HG03442 (cell line): ENCODE data around the gene UBXN7.
"Not testable (repeated sequence)": the region's sequence is repeated elsewhere in the genome, so short reads cannot be mapped to it uniquely, and the experiment has no call there.

ENCODE experiments used
- ATAC-seq: cut with Tn5 transposase; IDR thresholded peaks from one replicate; pipeline ENCODE4 v1.9.1; 2021; ENCODE audit warnings: mild to moderate bottlenecking, moderate library complexity; ENCODE audit not compliant: unreplicated experiment

UBXN7 gene

DNA sequence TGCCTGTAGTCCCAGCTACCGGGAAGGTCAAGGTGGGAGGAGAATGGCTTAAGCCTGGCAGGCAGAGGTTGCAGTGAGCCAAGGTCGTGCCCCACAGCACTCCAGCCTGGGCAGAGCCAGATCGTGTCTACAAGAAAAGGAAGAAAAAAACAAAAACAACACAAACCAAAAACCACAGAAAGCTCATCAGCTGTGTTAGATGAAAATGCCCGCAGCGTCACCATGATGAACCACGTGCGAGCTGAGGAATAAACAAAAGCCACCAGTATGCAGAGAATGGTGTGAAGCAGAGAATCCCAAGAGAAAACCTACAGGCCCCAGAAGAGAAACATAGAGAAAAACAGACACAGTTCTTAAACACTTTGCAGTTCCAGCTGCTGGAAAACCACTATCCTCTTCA is 74.3 kb downstream of the UBXN7 start:
- no peak for ATAC-seq

DNA sequence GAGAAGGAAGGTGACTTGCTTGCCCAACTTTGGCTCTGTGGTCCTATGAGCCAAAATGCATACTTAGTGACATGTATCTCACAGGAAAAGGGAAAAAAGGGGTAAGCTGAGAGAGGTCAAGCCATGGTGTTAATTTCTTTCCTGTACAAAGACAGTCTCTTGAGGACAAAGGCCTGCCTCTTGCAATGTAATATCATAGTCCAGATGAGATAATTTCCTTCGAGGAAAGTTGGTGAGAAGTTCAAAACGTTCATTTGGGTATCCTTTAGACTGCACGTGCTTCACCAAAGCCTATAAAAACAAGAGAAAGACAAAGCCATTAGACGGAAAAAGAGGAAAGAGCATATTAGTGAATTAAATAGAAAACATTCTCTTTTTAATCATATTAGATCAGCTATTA is 75.7 kb downstream of the UBXN7 start:
- ATAC-seq: no peak

DNA sequence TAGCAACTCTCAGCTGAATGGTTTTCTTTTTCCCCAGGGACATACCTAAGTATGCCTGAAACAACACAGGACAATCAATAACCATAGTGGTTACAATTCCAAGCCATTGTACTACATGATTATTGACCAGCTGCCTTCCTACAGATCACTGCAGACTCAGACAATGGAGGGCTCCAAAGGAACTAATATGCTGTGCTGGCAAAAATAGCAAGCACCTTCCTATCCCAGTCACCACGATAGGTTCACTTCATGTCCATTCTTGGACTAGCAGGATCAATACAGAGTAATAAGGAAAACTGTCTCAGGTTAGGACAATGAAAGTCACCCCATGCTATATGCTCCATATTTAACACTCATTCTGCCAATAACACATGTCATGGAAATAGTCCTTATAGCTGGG is 76.6 kb downstream of the UBXN7 start:
- ATAC-seq: no peak

DNA sequence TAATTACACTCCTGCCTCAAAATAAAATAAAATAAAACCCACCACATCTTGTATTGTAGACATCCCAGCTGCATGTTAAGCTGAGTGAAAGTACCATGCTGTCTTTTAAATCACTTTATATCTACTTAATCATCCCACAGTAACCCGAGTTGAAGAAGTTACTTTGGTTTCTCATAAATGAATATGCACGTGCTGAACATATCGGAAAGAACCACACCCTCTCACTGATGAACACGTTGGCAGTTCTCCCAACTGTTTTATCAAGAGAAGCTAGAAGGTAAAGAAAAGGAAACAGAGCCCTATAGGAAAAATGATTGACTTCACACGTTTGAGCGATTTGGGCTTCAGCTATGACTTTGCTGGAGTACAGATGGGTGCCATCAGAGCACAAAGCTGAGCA is 78.1 kb downstream of the UBXN7 start:
- no peak for ATAC-seq

DNA sequence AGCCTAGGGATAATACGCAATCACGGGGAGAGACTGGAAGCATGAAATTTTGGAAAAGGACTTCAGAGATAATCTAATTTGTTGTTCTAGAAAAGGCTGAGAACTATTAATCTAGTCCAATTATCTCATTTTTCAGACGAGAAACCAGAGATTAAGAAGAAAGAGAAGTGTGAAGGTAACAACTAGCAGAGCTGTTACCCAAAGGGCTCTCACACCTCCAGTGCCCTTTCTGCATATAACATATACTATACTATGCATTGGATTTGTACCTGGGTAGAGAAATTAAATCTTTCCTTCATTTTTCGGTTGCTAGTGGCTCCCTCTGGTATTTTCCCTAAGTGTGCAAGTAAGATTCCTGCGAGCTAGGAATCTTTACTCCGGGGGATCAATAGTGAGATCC is 80.7 kb downstream of the UBXN7 start:
- no peak for ATAC-seq

DNA sequence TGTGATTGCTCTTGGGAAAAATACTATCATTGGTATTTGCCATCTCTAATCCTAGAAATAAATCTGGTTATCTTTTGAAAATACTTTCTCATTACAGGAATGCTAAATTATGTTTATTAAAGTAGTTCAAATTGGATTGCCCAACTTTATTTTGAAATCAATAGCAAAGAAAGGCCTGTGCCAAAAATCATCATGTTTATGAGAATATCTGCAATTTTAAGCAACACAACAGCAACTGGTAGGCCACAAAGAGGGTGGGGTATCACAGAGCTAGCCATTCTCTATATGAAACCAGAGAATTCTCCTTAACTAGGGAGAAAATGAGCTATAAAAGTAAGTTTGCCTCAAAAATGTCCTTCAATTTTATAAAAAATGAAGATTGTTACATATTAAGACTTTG is 82.2 kb downstream of the UBXN7 start:
- no peak for ATAC-seq

DNA sequence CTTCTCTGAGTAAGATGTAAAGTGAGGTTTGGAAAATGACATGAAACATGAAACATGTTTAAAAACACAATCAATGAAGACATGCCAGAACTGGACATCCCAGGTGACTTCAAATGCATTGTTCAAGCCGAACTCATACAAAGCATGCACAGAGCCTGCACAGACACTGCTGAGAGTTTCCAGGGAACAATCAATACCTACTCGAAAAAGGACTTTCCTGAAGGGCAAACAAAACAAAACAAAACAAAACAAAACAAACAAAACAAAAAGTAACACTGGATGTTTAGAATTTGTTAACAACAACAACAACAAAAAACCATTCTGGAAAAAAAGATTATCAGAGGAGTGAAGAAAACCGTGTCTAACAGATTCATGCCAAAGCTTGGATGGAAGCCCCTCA is 83.5 kb downstream of the UBXN7 start:
- no peak for ATAC-seq

DNA sequence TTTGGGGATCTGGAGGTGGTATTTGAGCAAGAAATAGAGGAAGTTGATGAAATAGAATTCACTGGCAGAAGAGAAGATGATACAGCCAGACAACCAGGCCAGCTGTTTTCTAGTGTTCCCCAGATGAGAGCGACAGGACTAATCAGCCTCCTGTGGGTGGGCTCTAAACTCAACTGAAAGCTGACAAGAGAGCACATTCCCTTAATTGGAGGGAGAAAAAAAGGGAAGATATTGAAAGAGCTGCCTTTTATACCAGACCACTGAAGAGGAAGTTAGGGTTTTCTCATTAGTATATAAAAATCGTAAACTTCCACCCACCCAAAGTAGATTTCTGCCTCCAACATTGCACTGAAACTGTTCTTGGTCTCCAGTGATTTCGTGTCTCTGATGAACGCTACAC is 87.6 kb downstream of the UBXN7 start:
- no peak for ATAC-seq

DNA sequence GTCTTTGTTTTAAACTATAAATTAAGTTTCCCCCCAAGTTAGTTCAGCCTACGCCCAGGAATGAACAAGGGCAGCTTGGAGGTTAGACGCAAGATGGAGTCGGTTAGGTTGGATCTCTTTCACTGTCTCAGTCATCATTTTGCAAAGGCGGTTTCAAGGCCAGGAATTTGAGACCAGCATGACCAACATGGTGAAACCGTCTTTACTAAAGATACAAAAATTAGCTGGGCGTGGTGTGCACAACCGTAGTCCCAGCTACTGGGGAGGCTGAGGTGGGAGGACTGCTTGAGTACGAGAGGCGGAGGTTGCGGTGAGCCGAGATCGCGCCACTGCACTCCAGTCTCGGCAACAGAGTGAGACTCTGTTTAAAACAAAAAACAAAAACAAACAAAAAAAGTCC is 88.3 kb downstream of the UBXN7 start:
- not testable (repeated sequence) for ATAC-seq

DNA sequence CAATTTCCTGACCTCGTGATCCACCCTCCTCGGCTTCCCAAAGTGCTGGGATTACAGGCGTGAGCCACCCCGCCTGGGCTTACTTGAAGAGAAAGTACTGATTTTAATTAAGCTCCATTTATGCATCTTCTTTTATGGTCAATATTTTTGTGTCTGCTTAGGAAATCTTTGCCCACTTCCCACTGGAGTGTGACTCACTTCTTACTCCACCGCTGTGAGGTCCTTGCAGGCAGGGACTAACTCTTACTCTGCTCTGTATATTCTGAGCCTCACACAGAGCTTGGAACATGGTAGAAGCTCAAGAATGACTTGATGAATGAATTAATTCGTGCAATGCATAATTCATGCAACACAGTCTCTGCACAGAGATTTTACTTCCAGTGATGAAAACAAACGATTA is 91.1 kb downstream of the UBXN7 start:
- no peak for ATAC-seq

DNA sequence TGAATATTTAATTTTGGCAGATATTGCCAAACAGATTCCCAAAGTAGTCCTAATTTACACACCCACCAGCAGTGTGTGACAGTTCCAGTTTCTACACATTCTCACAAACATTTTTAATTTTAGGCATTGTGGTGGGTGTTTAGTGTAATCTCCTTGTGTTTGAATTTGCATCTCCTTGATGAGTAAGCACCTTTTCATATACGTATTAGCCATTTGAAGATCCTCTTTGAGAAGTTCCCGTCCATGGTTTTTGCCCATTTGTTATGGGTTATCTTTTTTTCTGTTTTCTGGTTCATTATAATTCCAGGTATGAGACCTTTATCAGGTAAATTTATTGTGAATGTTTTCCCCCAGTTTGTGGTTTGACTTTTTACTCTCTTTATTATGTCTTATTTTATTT is 91.8 kb downstream of the UBXN7 start:
- ATAC-seq: no peak

DNA sequence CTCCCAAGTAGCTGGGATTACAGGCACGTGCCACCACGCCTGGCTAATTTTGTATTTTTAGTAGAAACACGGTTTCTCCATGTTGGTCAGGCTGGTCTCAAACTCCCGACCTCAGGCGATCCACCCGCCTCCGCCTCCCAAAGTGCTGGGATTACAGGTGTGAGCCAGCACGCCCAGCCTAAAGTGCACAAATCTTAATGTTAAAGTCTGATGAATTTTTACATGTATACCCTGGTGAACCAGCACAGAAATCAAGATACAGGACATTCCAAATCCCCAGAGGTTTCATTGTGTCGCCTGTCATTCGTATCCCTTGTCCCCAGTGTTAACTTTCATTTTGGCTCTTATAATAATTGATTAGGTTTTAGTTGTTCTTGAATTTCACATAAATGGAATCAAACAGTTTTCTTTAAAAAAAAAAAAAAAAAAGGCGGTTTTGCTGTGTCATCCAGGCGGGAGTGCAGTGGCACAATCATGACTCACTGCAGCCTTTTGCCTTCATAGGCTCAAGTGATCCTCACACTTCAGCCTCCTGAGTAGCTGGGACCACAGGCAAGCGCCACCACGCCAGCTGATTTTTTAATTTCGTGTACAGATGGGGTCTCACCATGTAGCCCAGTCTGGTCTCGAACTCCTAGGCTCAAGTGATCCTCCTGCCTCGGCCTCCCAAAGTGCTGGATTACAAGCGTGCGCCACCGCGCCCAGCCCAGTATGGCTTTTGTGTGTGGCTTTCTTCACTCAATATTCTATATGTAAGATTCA is 92.6 kb downstream of the UBXN7 start:
- ATAC-seq: no peak

DNA sequence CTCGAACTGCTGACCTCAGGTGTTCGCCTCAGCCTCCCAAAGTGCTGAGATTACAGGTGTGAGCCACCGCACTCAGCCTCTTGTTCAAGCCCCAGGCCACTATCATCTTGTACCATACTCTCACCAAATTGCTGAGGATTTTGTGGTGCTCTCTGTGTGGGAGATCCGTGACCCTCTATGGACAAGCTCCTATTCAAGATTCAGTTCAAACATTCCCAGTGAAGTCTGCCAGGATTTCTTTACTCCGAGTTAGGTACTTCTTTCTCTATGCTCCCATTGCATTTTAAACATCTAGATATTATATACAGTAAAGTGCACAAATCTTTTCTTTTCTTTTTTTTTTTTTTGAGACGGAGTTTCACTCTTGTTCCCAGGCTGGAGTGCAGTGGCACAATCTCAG is 93.2 kb downstream of the UBXN7 start:
- no peak for ATAC-seq

DNA sequence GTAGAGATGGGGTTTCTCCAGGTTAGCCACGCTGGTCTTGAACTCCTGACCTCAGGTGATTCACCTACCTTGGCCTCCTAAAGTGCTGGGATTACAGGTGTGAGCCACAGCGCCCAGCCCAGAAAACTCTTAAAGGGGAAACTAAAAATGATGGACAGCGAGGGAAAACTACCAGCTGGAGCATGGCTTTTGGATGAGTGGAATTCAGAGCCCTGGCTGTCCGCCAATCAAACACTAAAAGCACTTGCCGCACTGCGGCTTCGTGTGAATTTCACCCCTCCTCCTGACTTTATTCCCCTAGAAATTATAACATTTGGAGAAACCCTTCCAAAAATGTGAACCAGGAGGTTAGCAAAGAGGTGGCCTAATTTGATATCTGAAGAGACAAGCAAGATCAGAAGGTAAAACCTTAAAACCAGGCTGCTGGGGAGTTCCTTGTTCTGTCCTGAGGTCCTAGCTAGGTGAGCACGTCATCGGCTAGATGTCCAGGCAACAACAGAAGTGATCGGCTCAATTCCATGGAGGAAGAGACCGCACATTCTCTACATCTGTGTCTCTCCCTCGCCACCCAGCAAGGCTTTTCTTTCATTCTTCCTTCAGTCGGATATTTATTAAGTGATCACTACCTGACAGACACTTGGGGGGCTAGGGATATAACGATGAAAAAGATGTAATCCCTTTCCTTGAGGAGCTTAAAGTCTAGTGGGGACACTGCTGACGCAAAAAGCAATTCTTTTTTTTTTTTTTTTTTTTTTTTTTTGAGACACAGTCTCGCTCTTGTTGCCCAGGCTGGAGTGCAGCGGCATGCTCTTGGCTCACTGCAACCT is 95.7 kb downstream of the UBXN7 start:
- no peak for ATAC-seq

DNA sequence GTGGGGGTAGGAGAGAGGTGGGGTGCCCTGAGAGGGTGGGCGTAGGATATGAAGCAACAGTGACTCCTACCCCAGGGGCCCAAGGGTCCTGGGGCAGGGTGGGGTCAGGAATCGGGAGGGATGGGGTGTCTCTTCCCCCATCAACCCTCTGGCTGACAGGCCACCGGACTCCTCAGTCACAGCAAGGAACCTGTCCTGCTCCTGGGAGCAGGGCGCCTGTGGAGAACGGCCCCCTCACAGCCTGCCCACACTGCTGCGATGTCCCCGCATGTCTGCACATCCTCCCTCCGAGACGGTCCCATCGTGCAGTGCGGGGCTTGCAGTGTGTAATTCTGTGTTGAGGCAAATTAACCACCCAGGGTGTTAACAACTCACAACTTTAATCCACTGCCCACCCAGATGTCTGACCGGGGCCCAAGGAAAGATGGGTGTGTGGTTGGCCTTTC is 96.7 kb downstream of the UBXN7 start:
- ATAC-seq: no peak

DNA sequence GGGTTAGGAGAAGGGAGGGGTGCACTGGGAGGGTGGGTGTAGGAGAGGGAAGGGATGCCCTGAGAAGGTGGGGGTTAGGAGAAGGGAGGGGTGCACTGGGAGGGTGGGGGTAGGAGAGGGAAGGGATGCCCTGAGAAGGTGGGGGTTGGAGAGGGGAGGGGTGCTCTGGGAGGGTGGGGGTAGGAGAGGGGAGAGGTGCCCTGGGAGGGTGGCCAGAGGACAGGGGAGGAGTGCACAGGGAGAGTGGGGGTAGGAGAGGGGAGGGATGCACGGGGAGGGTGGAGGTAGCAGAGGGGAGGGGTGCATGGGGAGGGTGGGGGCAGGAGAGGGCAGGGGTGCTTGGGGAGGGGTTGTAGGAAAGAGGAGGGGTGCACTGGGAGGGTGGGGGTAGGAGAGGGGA is 97.2 kb downstream of the UBXN7 start:
- ATAC-seq: no peak

DNA sequence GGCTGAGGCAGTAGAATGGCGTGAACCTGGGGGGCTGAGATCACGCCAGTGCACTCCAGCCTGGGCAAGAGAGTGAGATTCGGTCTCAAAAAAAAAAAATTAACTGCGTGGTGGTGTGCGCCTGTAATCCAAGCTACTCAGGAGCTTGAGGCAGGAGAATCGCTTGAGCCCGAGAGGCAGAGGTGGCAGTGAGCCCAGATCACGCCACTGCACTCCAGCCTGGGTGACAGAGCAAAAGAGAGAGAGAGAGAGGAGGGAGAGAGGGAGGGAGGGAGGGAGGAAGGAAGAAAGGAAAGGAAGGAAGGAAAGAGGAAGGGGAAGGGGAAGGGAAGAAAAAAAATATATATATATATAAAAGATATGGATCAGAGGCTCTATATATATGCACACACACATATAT is 100.1 kb downstream of the UBXN7 start:
- no peak for ATAC-seq

DNA sequence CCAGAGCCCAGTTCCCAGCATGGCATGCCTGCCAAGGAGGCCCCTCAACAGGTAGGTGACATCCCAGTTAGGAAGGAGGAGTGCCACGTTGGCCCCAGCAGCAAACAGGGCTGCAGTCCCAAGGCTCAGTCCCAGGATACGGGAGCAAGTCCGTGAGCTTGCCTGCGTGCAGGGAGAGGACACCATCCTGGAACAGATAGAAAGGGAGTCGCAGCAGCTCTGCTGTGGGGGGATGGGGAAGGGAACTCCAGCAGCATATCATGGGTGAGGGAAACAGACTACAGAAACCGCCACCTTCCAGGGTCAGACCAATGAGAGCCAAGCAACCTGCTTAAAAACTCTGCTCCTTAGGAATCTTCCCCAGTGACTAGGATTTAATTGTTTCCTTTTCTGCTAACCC is 104.8 kb downstream of the UBXN7 start:
- ATAC-seq: no peak

DNA sequence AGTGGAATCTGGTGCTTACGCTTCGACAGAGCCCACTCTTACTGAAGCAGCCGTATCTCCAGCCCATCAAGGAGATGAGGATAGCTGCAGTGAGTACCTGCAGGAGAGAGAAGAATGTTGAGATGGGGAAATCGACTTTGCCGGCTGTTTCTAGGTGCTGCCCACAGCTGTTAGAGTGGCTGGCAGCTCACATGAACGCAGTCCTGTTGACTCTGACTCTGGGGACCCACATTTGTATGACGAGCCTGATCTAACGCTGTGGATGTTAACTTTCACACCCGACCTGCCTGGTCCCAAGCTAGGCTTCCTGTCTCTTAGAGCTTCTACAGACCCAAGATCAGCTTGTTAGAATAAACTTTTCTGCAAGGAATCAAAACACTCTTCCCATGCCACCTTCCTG is 105.3 kb downstream of the UBXN7 start:
- ATAC-seq: no peak

DNA sequence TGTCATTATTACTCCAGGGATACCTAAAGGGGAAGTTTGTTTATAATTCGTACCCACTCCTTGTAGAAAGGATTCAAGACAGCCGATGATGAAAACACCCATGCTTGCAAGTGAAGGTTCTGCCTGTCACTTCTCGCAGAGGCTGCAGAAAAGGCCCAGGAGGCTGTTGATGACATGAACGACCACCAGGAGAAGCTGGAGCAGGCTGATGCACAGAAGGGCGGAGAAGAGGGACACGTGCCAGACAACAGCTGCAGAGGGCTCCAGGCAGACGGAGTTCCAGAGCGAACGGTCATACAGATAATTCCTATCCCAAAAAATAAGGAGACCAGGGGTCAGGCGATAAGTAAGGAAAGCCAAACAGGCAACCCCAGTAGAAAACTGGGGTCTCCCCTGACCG is 108.5 kb downstream of the UBXN7 start:
- ATAC-seq: no peak

DNA sequence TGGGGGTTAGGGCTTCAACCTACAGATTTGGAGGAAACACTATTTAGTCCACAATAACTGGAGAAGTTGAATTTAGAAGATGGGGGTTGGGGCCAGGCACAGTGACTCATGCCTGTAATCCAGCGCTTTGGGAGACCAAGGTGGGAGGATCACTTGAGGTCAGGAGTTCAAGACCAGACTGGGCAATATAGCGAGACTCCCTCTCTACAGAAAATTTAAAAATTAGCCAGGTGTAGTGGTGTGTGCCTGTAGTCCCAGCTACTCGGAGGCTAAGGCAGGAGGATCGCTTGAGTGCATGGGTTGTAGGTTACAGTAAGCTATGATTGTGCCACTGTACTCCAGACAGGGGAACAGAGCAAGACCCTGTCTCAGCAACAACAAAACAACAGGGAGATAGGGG is 109.2 kb downstream of the UBXN7 start:
- no peak for ATAC-seq

DNA sequence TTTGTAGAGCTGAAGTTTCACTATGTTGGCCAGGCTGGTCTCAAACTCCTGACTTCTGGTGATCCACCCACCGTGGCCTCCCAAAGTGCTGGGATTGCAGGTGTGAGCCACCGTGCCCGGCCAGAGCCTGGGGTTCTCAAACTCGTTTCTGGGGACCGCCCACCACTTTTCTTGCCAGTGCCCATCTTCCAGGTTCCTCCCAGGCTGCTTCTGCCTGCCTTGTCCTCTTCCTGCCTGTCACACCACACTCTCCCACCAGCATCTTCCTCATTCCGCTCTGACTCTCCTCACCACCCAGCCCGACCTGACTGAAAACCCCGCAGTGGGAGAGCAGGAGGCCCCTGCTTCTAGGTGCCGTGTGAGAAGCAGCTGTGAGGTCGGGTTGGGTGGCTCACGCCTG is 111.1 kb downstream of the UBXN7 start:
- ATAC-seq: no peak
